Fibroblast of skin of left biceps (primary cell): ENCODE results near the gene PCBP3.
"Not testable (repeated sequence)": the region's sequence is repeated elsewhere in the genome, so short reads cannot be mapped to it uniquely, and the experiment has no call there.

Source experiments
- DNase-seq, 2 experiments: peaks; one replicate each; pipeline ENCODE4 v3.0.0-alpha.2; 2013; ENCODE audit warnings: low read depth in 2 of 2

Gene PCBP3

DNA sequence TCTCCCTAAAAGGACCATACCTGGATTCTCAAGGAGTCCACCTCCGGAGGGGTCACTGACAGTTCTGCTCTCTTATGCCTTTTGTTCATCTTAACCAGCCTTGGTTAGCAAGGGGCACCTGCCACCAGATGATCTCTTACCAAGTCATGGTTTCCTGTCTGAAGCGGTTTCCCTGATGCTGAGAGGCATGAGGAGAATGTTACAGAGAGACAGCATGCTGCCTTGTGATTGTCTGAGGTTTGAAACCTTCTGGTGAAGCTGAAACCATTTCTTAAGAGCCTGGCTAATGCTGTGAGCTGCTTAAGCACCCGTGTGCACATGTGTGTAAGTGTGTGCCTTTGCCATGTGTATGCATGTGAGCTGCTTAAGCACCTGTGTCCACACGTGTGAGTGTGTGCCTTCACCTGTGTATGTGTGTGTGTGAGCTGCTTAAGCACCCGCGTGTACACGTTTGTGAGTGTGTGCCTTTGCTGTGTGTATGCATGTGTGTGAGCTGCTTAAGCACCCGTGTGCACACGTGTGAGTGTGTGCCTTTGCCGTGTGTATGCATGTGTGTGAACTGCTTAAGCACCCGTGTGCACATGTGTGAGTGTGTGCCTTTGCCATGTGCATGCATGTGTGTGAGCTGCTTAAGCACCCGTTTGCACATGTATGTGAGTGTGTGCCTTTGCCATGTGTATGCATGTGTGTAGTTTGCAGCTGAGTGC lies 201.7 kb downstream of the PCBP3 start:
- no peak for DNase-seq

DNA sequence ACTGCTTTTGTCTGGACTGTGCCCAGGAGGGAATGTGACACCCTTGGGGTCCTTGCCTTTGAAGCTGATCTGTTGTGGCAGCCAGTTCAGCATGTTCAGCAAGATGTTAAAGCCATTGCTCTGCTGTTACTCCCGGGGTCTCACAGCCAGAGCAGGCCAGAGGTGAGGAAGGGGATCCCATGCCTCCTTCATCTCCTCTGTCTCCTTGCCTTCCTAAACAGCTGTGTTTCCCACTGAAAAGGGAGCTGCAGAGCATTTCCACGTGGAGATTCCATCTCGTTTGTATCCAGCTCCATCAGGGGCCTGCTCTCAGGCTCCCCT lies 202.2 kb downstream of the PCBP3 start:
- DNase-seq, result no peak

DNA sequence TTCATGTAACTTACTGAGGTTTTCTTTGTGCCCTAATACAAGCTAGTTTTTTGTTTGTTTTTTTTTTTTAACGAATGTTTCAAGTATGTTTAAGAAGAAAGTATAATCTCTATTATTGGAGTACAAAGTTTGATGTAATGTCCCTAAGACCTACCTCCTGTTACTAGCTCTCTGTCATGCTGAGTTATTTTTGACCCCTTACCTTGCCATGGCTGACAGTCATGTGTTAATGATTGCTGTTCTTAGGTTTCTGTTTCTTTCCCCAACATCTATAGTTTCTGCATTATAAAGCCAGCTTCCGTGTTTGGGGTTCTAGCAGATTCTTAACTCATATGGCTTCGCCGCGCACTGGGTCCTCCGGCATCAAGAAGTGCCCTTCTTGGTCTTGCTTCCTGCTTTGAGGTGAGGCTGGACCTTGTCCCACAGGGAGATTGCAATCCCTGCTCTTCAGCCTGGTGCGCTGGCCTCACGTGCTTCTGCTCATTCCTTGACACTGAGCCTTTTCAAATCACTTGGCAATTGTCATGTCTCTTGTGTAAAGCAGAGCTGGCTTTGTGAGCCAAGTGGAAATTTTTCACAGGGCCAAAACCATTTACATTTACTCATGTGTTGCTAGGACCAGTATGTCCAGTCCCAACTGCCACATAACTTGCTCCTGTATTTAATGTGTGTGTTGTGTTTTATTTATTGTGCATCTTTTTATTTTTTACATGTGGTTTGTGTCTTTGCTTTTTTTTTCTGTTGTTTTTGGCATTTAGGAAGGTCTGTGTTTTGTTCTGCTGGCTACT lies 203.0 kb downstream of the PCBP3 start:
- DNase-seq, result no peak

DNA sequence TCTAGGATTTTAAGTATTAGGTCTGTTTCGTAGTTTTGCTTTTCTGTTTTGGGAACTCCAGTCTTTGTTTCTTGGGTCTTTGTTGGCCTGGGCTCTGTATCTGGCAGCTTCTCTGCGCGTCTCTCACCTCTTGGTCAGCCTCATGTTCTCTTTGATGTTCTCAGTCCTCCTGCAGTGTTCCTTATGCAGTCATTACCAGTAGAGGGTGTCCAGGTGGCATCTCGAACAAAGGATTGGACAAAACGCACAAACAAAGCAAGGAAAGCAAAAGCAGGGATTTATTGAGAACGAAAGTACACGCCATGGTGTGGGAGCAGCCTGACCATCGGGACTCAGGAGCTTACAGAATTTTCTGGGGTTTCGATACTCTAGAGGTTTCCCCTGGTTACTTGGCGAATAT lies 204.3 kb downstream of the PCBP3 start:
- DNase-seq, result no peak

DNA sequence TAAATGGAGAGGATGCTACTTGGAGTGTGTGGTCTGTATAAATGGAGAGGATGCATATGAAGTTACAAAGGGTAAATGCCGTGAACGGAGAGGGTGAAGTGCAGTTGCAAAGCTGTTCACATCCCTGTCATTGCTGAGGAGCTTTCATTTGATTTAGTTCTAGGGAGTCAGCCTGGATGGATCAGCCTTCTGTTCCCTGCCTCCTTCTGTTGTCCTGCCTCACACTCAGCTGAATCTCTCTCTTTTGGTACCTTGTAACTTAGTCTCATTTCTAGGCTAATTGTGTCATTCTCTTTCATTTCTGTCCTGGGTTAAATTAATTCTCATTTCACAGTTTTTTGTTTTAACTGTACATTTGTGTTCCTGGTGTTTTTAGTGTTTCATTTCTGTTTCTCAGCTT lies 204.8 kb downstream of the PCBP3 start:
- no peak for DNase-seq

DNA sequence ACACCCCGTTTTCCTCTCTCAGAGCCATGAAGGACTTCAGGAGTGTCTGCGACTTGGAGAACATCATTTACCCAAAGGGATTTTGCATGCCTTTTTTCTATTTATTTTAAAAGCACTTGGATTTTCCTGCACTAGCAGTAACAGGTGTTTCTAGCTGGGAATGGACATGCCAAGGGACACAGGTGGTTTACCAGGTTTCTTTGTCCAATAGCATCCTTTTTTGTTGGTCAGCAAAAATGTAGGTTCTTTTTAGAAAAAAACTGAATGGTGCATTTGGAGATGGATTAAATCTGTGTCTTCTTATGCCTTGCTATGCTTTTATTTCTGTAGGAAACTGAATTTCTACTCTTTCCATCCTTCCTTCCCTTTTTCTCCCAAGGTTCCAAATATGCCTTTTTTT lies 205.3 kb downstream of the PCBP3 start:
- DNase-seq, result no peak

DNA sequence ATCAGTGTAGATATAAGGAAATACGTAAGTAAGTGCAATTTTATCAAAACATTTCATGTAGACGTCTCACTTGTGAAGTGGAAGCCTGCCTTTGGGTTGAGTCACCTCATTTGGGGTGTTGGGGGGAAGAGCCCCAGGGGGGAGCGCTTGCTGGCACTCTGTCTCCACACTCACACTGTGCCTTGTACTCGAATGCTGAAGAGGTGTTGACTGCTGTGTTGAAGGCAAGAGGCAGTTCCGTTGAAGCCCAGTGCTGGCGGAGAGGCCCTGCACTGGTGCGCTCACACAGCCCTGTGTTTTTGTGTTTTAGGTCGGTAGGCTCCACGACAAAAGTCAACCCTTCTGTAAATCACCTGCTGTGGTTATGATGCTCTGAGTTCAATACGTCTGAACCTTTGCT lies 206.1 kb downstream of the PCBP3 start:
- DNase-seq, result no peak

DNA sequence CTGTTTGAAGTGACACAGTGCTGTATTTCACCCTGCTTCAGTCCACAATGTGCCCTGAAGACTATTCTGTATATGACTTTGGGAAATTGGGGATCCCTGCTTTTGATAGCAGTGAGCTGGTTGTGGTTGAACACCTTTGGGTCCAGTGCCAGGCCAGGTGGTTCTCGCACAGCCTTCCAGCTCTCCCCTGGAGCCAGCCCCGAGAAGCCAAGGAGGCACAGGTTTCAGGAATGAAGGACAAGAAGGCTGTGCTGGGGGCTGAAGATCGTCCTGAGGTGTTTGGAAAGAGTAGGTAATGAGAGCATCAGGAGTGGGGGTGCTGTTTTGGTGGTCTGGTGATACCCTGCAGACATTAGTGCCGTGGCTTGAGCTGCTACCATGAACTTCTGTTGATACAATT lies 206.7 kb downstream of the PCBP3 start:
- no peak for DNase-seq

DNA sequence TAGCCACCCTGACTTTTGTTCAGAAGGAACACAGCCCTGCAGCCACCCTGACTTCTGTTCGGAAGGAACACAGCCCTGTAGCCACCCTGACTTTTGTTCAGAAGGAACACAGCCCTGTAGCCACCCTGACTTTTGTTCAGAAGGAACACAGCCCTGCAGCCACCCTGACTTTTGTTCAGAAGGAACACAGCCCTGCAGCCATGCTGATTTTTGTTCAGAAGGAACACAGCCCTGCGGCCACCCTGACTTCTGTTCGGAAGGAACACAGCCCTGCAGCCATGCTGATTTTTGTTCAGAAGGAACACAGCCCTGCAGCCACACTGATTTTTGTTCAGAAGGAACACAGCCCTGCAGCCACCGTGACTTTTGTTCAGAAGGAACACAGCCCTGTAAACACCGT lies 208.9 kb downstream of the PCBP3 start:
- not testable (repeated sequence) for DNase-seq

DNA sequence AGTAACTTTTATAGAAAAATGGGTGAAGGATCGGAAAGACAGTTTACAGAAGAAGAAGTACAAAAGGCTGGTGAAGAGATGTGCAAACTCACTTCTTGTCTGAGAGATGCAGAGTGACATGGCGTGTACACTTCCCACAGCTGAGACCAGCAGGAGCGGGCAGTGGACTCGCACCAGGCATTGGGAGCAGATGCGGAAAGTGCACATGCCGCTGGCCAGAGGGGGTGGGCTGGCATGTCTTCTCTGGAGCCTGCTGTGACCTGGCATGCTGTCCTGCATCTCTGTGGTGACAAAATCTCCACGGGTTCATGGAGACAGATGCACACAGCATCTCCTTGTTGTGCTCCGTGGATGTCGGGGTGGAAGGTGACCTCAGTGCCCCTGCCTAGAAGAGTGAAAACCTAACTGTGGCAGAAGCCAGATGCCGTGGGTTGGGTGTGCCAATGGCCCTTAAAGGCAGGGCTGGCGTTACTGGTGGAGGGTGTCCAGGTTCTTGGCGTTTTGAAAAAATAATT lies 209.4 kb downstream of the PCBP3 start:
- DNase-seq, result no peak

DNA sequence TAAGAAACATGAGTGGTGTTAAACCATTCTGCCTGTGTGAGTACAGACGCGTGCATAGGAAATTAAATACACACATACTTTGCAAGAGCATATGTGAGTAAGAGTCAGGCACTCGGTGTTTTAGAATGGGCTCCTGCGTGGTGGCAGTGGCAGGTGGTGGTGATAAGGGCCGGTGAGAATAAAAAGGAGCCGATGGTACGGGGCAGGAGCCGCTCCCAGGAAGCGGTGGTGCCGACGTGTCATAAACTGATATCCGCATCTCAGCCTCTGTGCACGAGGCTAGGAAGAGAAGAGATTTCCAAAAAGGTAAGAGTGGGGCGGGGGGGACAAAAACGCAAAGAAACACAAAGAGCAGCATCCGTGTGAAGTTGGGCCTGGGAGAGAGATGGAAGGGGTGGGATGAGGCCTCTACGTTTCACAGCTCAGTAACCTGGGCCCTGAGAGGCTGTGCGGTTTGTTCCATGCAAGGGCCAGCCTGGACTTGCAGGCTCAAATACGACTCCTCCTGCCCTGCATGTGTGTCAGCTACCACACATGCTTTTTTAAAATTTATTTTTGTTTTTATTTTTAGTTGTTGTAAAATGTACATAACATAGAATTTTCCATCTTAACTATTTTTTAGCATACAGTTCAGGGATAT lies 210.3 kb downstream of the PCBP3 start:
- DNase-seq, result no peak

DNA sequence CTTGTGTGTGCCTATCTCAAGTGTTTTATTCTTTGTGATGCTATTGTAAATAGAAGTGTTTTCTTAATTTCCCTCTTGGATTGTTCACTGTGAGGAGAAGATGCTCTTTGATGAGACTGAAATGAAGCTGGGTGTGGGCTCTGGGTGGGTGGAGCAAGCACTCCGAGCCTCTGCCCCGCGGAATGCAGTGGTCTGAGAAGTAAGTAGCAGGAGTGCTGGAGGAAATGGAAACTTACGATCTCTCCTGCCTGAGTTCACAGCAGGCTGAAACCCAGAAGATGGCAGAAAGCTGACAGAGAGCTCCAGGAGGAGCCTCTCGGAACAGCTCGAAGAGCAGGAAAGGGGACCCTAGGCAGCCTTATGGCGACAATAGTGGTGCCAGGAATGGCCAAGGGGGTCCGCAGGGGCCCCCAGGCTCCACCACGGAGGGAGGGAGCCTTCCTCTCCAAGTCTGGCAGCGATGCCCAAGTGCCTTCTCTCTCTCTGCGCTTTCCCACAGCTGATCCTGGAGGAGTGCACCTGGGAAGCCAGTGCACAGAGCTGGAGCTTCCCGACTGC lies 211.2 kb downstream of the PCBP3 start:
- no peak for DNase-seq

DNA sequence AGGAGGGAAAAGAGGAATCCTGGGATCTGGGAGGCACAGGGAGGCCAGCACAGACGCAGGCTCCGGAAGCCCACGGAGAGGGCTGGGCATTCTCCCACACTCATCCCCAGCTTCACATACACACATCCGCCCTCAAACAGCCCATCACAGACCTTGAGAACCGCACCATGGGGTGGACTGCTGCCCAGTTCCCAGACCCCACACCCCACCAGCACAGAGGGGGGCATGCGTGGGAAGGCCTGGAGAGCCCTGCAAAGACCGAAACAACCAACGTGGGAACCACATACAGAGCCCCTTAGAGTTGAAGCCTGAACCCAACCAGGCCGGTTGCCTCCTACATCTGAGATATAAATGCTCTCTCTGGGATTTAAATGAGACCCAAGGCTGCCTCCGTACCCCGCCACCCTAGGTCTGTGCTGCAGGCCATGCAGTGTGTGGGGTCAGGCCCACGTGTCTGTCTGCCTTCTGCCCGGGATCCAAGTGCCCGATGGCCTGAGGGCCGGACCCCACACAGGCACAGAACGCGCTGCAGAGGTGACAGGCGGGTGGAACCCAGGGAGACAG lies 211.8 kb downstream of the PCBP3 start:
- no peak for DNase-seq

DNA sequence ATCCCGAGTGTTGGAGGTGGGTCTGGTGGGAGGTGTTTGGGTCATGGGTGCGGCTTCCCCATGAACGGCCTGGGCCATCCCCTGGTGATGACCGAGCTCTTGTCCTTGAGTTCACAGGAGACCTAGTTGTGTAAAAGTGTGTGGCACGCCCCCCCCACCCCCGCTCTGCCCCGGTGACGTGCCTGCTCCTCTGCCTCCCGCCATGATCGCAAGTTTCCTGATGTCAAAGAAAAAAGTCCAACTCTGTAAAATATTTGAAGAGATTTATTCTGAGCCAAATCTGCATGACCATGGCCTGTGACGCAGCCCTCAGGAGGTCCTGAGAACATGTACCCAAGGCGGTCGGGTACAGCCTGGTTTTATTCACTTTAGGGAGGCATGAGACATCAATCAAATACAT lies 212.9 kb downstream of the PCBP3 start:
- no peak for DNase-seq

DNA sequence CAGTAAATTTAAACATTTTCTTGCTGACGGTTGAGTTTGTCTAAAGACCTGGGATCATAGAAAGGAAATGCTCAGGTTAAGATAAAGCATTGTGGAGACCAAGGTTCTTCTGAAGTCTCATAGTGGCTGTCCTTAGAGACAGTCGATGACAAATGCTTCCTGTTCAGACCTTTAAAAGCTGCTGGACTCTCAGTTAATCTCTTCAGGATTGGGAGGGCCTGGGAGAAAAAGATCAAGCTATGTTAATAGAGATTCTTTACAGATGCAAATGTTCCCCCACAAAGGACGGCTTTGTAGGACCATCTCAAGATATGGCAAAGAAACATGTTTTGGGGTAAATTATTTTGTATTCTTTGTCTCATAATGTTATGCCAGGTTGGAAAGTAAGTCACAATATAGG lies 213.4 kb downstream of the PCBP3 start:
- no peak for DNase-seq

DNA sequence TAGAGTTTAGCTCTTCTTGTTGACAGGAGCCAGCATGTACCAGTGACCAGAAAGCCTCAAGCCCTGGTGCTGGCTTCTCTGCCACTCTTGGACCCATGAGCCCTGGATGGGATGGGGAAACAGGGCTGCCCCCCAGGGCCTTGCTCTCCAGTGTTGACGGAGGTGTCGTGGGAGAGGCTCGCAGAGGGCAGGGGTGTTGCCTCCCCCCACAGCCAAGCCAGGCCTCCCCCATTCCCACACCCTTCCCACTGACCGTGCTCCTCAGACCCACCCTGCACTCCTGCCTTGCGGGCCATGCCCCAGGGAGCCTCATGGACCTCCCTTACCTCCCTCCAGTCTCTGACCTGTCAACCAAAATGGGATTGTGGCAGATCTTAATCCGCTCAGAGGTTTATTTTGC lies 214.2 kb downstream of the PCBP3 start:
- DNase-seq, result no peak

DNA sequence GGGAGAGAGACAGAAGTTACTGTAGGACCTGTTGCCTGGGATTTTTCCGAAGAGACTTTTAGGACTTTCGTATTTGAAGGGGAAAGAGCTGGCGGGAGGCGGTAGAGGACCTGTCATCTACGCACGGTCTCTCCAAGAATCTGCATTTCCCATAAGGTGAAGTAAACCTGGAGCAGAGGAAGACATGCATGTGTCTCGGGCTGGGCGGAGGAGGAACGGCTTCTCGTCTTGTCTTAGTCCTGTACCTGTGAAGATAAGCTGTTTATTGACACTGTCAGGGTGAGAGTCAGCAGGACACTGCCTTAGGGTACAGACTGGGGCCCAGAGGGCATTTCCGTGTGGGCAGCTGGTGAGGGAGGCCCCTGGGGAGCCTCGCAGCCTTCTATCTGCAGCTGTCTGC lies 214.7 kb downstream of the PCBP3 start:
- DNase-seq, result no peak

DNA sequence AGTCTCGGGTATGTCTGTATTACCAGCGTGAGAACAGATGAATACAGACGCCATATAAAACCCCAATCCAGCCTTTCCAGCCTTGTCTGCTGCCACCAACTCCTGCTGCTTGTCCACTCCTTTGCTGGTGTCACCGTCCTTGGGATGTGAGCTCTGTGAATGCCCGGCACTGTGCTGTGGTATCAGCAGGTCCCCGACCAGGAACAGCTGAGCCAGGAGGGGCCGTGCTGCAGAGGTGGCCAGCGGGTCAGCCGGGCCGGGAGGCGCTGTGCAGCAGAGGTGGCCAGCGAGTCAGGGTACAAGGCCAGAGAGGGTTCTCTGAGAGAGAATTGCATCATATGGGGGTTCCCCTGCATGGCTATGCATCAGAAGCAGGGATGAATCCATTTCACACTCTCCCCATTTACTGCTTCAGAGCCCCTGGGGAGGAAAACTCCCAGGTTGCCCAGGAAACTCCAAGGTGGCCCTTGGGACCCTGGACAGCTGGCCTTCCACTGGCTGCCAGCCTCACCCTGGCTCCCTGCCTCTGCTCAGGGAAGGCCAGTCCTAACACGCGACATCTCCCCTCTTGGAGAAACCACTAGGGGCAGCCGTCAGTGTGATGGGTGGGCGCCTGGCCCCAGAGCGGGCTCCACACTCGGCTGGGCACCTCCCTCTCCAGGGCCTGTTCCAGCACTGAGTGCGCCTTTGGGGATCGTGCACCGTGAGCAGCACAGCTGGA lies 215.7 kb downstream of the PCBP3 start:
- no peak for DNase-seq

DNA sequence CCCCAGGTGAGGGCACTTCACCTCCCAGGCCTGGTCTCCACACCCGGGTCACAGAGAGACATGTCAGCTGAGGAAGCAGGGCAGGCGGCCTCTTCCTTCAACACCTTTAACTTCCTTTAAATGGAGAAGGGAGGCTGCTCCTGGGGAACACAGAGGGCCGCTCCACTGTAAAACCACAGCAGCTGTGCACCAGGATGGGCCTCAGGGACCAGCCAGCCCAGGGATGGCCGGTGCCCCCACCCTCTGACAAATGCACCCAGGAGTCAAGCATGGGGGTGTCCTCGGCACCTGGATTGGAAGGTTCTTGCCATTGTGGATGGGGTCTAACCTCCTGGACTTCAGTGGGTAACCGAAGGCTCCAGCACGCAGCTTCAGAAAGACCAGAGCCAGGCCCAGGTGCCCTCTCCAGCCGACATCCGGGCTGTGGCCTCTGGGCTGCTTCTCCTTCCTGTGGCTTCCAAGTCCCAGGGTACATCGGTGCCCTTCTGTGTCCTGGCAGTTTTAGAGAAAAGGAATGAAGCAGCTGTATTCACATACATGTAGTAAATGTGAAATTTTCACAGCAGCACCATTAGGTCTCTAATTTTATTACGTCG lies 216.3 kb downstream of the PCBP3 start:
- DNase-seq, result no peak

DNA sequence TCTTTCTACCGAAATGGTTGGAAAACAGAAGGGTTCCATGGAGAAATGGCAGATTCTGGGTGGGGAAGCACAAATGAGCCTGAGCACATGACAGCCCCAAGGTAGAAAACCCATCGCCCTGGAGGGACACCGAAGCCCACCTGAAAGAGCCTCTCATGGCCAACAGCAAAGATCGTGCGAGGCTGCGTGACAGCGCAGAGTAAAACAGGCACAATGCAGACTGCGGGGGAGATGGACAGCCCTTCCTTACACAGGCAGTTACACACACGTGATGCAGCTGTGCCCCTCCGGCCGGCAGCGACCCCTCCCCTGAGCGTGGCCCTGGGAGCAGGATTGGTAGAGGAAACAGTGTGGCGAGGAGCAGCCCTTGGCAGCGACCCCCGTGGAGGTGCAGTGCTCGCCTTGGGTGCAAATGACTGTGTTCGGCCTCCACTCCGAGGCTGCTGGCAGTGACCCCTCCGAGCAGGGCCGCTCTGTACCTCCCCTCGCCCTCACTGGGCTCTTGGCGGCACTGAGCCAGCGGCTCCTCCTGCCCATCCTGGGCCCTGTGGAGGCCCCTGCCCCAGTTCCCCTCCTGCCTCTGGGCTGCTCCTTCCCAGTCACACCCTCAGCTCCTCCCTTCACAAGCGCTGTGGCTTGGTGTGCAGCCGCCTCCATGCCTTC lies 217.1 kb downstream of the PCBP3 start:
- DNase-seq, result no peak
